OCI-LY1 (cell line): ENCODE data around the gene CPLX1.

ENCODE experiments used
- H2AFZ ChIP-seq: fragments of 200-600 bp; sonication (generic), shearing (Covaris generic); 2 replicates; pipeline ENCODE4 v1.6.0; 2014; ENCODE audit warnings: antibody characterized with exemption, mild to moderate bottlenecking, low read length
- H3F3A ChIP-seq: fragments of 200-600 bp; sonication (generic), shearing (Covaris generic); 2 replicates; pipeline ENCODE4 v1.6.0; 2014; ENCODE audit warnings: mild to moderate bottlenecking, antibody characterized with exemption, low read length, moderate library complexity; ENCODE audit not compliant: insufficient read depth
- H3K27ac ChIP-seq: fragments of 200-600 bp; sonication (generic); 2 replicates; pipeline ENCODE4 v1.5.1; 2014; ENCODE audit warnings: low read length, mixed run types, mild to moderate bottlenecking, low read depth; ENCODE audit not compliant: poor library complexity, severe bottlenecking
- H3K27me3 ChIP-seq: fragments of 200-600 bp; sonication (generic); 2 replicates; pipeline ENCODE4 v1.6.0; 2014; ENCODE audit warnings: antibody characterized with exemption, mild to moderate bottlenecking, low read length, moderate library complexity; ENCODE audit not compliant: insufficient read depth
- H3K36me3 ChIP-seq: fragments of 200-600 bp; sonication (generic); 2 replicates; pipeline ENCODE4 v1.6.1; 2014; ENCODE audit warnings: mild to moderate bottlenecking, antibody characterized with exemption, low read length, moderate library complexity, mixed read lengths; ENCODE audit not compliant: insufficient read depth
- H3K4me1 ChIP-seq: fragments of 200-600 bp; sonication (generic); 2 replicates; pipeline ENCODE4 v1.5.1; 2014; ENCODE audit warnings: mild to moderate bottlenecking, low read length, moderate library complexity; ENCODE audit not compliant: insufficient read depth, severe bottlenecking
- H3K4me2 ChIP-seq: fragments of 200-600 bp; sonication (generic), shearing (Covaris generic); 2 replicates; pipeline ENCODE4 v1.6.1; 2014; ENCODE audit warnings: low read length
- H3K4me3 ChIP-seq: fragments of 200-600 bp; sonication (generic); 2 replicates; pipeline ENCODE4 v1.5.1; 2014; ENCODE audit warnings: low read length, low read depth, mild to moderate bottlenecking, mixed read lengths; ENCODE audit not compliant: poor library complexity, severe bottlenecking
- H3K79me2 ChIP-seq: fragments of 200-600 bp; shearing (Covaris generic); 2 replicates; pipeline ENCODE4 v1.6.1; 2016; ENCODE audit warnings: mixed run types, low read length, mixed read lengths; ENCODE audit not compliant: insufficient read depth
- H3K9ac ChIP-seq: fragments of 200-600 bp; sonication (generic), shearing (Covaris generic); 2 replicates; pipeline ENCODE4 v1.6.1; 2014; ENCODE audit warnings: mild to moderate bottlenecking, low read length, mixed read lengths
- H3K9me2 ChIP-seq: fragments of 200-600 bp; sonication (generic), shearing (Covaris generic); 2 replicates; pipeline ENCODE4 v1.6.1; 2014; ENCODE audit warnings: low read depth, mild to moderate bottlenecking, low read length, mixed read lengths
- H3K9me3 ChIP-seq: fragments of 200-600 bp; shearing (Covaris generic); 2 replicates; pipeline ENCODE4 v1.6.1; 2014; ENCODE audit warnings: low read length, mixed read lengths
- H4K20me1 ChIP-seq: fragments of 200-600 bp; sonication (generic), shearing (Covaris generic); 2 replicates; pipeline ENCODE4 v1.6.0; 2016; ENCODE audit warnings: mild to moderate bottlenecking, low read length; ENCODE audit not compliant: insufficient read depth
- CTCF ChIP-seq: fragments of 200-600 bp; sonication (generic), shearing (Covaris generic); IDR thresholded peaks from 2 replicates; pipeline ENCODE4 v1.5.1; 2017; ENCODE audit warnings: mild to moderate bottlenecking, antibody characterized with exemption, low read length, moderate library complexity, mixed read lengths
- EZH2 ChIP-seq: fragments of 200-600 bp; sonication (generic), shearing (Covaris generic); IDR thresholded peaks from 2 replicates; pipeline ENCODE4 v1.8.0; 2017; ENCODE audit warnings: borderline replicate concordance, mixed run types, mild to moderate bottlenecking, antibody characterized with exemption, low read length, moderate library complexity, mixed read lengths

CPLX1 gene

GRCh38 chr4:866761-867390 lies 40.9 kb upstream of the CPLX1 start:
- no peak overlapping the region for H3K4me2 ChIP-seq
- H3K4me3 ChIP-seq = no peak overlapping the region
- H3K79me2 ChIP-seq = no peaks in the 10 kb centered on the region
- no peaks in the 10 kb centered on the region for H3K9me3 ChIP-seq
- H2AFZ ChIP-seq = no peak overlapping the region
- no peaks in the 10 kb centered on the region; the same call in 1 of the 2 replicates for H3K36me3 ChIP-seq
- no peak overlapping the region for H3K9ac ChIP-seq
- H3F3A ChIP-seq = no peaks in the 10 kb centered on the region
- H3K27ac ChIP-seq = no peak overlapping the region
- TF ChIP-seq CTCF (no peak), EZH2 (no peak)
- no peaks in the 10 kb centered on the region for H3K9me2 ChIP-seq
- H3K4me1 ChIP-seq = no peaks in the 10 kb centered on the region
- no peaks in the 10 kb centered on the region for H4K20me1 ChIP-seq
- H3K27me3 ChIP-seq = no peaks in the 10 kb centered on the region

DNA sequence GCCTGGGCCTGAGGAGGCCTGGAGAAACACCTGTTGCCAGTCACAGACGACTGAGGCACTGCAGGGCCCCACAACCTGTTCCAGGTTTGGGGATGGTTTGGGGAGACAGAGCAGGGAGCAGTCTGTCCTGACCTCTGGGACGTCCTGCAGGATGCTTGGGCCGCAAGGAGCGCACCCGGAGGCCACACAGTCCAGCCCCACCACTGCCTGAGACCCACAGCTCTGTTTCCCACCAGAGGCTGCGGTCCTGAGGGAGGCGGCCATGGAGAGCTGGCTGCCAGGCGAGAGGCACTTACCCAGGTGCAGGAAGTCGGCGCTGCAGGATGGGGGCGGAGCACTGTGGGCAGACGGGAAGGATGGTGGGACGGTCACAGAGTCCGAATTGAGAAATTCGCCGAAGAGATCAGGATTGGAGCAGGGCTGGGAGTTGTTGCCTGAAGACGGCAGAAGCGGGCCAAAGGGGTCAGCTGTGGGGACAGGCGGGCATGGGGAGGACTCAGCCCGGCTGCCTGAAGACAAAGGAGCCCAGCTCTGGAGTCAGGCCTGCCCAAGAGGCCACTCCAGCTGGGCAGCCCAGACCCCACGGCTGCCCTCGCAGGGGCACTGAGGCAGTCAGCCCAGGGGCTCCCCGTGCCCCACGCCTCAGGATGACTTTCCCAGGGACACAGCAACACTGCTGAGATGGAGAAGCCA lies 40.3 kb upstream of the CPLX1 start:
- Histone ChIP-seq H4K20me1 (no peaks in the 10 kb centered on the region), H3F3A (no peaks in the 10 kb centered on the region), H3K9me2 (no peaks in the 10 kb centered on the region), H3K4me3 (no peak overlapping the region), H3K9ac (no peak overlapping the region), H3K4me1 (no peaks in the 10 kb centered on the region), H3K9me3 (no peaks in the 10 kb centered on the region), H3K4me2 (no peak overlapping the region), H3K79me2 (no peaks in the 10 kb centered on the region), H2AFZ (no peak overlapping the region), H3K27me3 (no peaks in the 10 kb centered on the region), H3K36me3 (peaks cover 4% of the 10 kb centered on the region; the same call in 1 of the 2 replicates), H3K27ac (no peak overlapping the region)
- TF ChIP-seq CTCF (no peak), EZH2 (no peak)

DNA sequence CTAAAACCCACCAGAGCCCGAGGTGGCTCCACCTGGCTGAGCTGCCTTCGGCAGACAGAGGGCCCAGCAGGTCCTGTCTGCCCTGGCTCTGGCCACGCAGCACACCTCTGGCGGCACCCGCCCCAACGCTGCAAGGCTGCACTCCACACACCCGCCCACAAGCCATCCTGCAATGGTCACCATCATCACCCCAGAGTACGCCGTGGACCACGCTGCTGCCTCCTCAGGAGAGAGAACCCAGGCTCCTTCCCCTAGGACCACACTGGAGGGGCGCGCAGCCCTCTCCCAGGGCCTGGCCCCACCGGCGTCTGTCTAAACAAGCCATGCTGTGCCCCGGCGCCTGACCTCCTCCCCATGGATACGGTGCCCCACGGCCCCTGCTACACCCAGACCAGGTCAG lies 39.6 kb upstream of the CPLX1 start:
- H3K9me2 ChIP-seq = no peaks in the 10 kb centered on the region
- no peaks in the 10 kb centered on the region for H3K4me1 ChIP-seq
- H3K4me2 ChIP-seq = no peak overlapping the region
- H3F3A ChIP-seq = no peaks in the 10 kb centered on the region
- no peak overlapping the region for H3K27ac ChIP-seq
- no peak overlapping the region for H3K9ac ChIP-seq
- H3K4me3 ChIP-seq = no peak overlapping the region
- peaks cover 4% of the 10 kb centered on the region; the same call in 1 of the 2 replicates for H3K36me3 ChIP-seq
- no peak overlapping the region for H2AFZ ChIP-seq
- no peaks in the 10 kb centered on the region for H4K20me1 ChIP-seq
- H3K79me2 ChIP-seq = no peaks in the 10 kb centered on the region
- no peaks in the 10 kb centered on the region for H3K27me3 ChIP-seq
- no peaks in the 10 kb centered on the region for H3K9me3 ChIP-seq
- TF ChIP-seq EZH2 (no peak), CTCF (no peak)
